Effector CD8-positive, alpha-beta T cell (primary cell): ENCODE data around the gene NAA20.

Experiments used
- DNase-seq: peaks from one replicate; lab custom pipeline; 2025; lab: John Stamatoyannopoulos, UW

The NAA20 gene

DNA sequence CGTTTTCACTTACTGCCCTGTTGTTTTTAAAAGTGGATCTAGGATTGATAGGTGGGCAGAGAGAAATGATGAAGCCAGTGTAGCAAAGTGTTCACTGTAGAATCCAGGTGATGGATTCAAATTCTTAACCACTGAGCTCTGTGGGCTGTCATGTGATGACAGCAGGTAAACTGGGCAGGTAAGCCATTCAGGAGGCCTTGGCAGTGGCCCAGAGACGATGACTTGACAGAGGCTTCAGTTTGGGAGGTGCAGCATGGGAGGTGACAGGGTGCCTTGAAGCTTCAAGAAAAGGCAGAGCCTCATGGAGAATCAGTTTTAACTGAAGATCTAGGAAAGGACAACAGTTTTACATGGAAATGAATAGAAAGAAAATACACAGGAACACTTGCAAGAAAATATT is 2.0 kb downstream of the NAA20 start:
- no peak for DNase-seq

DNA sequence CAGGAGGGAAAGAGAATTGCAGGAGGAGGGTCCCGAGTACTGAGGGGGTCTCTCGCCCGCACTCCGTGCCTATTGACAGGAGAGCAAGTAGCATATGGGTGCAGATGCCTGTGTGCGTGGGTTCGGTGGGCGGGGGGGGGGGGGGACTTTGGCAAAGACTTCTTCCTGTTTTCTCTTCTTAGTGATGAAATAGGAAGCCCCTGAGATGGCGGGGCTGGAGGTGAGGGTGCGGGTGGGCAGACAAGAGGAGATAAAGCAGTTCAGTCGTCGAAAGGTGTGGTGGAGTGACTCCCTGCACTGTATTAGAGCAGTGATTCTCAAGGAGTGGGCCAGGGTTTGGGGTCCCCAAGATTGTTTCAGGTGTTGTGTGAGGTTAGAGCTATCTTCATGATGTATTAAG is 3.7 kb downstream of the NAA20 start:
- no peak for DNase-seq

DNA sequence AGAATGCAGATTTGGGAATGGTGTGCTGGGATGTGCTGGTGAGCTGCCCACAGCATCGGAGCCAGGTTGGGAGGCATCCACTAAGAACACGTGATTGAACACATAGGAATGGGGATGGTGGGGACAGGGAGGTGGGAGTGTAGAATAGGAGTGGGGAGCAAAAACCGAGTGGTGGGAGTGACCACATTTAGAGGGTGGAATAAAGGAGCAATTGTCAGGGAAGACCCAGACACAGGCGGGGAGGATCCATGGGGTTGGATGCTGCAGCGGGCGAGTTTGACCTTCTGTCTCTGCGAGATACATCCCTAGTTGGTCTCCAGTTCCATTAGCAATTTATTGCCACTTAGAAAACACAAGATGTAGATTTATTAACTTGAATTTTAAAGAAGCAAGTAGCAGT is 4.7 kb downstream of the NAA20 start:
- DNase-seq, result no peak

DNA sequence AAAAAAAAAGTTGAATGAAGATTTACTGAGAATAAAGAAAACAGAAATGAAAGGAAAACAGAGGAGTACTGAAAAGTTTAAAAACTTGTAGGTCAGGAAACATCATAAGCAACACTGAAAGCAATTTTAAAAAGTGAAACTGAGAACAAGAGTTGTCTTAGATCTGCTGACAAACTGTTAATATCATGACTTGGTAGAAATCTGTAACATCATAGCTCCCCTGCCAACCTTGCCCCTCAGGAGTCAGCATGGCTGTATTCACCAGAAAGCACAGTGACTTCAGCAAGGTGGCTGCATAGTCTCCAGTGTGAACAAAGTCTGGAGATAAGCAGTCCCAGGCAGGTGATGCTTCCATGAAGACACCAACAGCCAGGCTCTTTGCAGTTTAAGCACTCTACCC is 5.3 kb downstream of the NAA20 start:
- no peak for DNase-seq

DNA sequence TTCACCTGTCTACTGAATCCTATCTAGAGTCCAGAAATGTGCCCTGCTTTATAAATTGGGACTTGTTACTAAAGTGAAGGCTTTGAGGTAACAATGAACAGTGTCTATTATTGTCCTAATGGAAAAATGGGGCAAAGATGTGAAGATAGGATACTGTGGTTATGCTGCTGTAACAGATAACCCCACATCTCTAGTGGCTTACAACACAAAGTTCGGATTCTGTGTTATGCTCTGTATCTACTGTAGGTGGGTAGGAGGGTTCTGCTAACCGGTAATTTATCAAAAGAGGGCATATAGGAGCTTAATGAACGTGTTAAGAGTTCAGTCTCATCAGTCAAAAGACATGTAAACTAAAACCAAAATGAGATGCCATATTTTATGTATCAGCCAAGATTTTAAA is 6.2 kb downstream of the NAA20 start:
- no peak for DNase-seq

DNA sequence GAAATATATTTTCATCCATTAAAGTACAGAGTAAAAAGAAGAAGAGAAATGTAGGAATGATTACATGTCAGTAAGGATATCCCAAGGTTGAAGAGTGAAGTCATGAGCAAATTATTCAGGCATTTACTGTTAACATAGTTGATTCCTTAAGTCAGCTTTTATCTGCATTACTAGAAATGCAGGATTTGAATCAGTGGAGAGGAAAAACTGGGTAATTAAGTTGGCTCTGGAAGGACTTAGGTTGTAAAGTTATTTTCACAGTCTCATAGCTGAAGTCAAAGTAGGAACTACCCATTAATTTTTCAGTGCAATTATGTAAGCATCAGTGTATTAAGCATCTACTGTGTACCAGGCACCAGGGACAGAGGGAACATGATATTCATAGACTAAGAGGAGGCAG is 7.8 kb downstream of the NAA20 start:
- no peak for DNase-seq

DNA sequence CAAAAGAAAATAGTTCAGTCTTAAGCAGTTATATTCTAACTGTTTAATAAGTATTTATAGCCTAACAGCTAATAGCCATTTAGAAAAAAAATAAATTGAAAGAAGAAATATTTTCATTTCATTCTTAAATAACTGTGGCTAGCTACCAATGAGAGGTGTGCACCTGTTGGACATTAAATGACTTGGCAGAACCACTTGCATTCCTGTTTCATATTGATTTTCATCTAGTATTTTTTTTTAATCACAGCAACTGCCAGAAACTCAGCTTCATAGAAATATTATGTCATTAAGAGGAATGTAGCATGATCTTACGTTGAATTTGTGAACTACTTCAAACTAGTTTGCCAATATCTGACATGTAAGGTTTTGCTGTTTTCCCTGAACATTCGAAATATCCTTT is 10.1 kb downstream of the NAA20 start:
- DNase-seq, result no peak

DNA sequence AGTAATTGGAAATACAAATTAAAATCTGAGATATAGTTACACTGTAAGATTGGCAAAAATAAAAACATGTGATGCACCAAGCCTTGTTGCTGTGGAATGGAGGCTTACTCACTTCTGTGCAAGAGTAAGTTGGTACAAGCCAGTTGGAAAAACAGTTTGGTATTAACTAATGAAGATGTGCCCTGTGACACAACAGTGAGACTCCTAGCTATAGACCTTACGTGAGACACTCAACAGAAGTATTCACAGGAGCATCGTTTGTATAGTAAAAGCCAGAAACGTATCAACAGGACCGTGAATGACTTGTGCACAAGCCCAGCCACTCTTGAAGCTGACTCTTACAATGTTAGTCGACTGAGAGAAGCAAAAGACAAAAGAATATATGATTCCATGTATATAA is 14.6 kb downstream of the NAA20 start:
- DNase-seq, result no peak

DNA sequence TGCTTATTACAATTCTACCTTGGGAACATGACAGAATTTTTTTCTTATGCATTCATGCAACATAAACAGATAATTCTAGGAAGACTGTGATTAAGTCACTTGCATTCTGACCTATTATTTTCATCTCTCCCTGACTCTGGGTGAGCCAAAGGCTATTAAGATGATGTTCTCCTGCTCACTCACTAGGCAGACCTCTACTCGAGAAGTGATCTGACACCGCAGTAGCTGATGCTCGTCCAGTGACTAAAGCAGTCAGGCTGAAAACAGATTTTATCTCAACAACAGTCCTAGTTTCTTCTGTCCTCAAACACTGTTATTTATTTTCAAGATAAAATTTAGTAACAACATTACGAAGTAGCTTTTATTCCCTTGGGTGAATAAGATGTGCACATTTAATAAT is 17.3 kb downstream of the NAA20 start:
- DNase-seq, result no peak

DNA sequence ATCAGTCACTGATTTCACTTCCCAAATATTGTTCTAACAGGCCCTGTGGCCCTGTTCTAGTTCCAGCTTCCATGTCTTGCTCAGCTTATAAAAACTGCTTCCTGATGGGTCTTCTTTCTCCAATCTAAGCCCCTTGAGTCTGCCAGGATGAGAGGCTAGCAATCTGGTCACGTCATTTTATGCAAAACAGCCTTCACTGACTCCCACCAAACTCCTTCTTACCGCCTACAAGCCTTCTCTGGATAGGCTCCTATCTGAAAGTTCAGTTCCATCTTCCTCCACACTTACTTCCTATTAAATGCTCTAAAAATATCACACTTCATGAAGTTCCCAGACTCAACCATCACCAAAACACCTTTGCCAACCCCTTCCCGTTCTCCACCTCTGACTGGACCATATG is 19.6 kb downstream of the NAA20 start:
- no peak for DNase-seq

DNA sequence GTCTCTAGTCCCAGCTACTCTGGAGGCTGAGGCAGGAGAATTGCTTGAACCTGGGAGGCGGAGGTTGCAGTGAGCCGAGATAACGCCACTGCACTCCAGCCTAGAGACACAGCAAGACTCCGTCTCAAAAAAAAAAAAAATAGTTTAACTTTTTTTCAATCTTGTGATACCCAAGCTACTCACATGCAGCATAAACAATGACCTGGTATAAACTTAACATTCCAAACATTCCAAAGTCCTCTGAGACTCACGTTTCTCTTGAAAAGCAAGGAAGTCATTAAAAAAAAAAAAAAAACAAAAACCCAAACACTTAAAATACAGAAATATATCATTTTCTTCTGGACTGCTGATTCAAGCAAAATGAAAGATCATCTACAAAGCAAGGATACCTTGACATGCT is 20.8 kb downstream of the NAA20 start:
- DNase-seq, result no peak

DNA sequence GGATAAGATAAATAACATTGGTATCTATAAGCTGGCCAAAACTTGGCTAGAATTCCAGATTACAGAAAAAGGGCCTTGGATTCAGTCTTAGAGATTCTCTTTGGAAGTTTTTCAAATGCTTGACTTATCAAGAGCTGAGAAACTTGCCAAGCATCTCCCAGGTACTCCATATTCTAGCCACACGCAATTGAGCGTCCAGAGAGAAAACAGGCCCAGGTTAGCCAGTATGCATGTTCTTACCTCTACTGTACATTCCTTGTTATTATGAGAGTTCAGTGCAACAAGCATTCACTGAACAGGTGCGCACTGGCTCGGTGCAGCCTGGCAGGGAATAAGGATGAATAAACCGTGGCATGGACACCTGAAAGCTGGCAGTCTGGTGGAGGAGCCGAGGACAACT is 21.4 kb downstream of the NAA20 start:
- DNase-seq, result no peak

DNA sequence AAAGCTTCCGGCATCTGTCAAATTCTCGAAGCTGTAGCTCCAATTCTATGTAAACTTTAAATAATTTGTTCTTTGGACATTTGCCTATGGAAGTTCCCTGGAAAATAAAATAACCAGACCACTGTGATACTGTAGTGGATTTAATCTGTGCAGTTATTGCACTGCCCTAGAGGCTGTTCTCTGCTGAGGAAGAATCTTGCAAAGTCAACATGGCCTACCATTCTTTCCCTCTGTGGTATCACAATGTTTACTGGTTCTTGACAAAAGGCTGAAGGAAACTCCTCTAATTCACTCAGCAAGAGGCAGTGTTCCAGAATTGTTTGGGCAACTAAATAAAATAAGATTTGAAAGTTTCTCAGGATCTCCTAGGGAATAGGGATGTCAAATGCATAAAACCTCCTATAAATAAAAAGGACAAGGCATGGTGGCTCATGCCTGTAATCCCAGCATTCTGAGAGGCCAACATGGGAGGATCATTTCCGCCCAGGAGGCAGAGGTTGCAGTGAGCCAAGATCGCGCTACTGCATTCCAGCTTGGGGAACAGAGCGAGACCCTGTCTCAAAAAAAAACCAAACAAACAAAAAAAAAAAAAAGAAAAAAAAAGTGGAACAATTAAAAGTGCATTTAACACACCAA is 22.7 kb downstream of the NAA20 start:
- no peak for DNase-seq

DNA sequence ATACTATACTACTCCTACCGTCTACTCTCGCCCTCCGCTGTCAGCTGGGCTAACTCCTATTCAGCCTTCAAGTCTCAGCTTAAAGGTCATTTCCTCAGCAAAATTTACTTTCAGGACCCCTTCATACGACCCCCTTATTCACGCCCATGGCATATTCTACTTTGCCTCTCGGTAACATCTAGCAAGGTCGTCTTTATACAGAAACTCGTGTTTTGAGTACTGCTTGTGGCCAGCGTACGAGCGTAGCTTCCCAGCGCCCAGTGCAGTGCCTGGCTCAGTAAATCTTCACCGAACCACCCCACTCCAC is 34.6 kb downstream of the NAA20 start:
- no peak for DNase-seq

DNA sequence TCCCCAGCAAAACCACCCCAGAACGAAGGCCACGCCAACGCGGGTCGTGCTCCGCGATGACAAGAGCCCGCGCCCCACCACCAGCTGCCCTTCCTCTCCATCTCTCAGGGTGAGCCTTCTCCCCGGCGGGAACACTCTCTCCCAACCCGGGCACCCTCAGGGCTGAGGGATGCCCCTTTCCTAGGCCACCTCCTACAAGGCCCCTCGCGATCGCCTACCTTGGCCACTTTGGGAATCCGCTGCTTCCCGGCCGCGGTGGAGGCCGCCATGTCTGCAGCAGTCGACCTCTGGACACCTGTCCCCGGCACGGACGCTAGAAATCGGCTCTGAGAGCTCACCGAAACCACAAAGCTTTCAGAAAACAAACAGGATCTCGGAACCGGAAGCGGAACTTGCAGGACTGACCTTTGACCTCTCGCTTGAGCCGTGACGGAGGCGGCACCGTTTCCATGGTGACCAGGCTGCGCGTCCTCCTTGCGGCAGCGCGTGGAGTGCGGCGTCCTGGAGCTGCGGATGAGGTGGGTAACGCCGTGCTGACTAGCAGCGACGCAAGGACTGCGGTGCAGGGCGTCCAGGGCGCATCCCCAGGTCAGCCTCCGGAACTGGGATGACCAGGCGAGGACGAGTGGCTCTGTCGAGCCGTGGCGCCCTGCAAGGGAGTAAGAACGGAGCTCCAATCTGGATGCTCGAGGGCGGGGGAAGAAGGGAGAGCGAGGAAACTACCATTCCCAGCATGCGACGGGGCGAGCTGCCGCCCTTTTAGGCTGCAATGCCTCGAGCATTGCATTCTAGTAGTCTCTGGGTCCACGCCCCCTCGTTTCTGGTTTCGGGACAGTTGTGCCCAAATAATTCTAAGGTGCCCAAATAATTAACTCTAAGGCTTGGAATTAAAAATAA is 35.2 kb downstream of the NAA20 start, which contains the start of the genes CFAP61 and CRNKL1:
Gene CFAP61 (plus strand): TSS at position 459 of the 897 bp plus-strand sequence. CDS start 4,122 bp downstream, outside the sequence.
Gene CRNKL1 (minus strand): TSS at position 393 of the 897 bp plus-strand sequence. CDS start 124 bp downstream, at position 269.
- DNase-seq, result peak; percentile 93

DNA sequence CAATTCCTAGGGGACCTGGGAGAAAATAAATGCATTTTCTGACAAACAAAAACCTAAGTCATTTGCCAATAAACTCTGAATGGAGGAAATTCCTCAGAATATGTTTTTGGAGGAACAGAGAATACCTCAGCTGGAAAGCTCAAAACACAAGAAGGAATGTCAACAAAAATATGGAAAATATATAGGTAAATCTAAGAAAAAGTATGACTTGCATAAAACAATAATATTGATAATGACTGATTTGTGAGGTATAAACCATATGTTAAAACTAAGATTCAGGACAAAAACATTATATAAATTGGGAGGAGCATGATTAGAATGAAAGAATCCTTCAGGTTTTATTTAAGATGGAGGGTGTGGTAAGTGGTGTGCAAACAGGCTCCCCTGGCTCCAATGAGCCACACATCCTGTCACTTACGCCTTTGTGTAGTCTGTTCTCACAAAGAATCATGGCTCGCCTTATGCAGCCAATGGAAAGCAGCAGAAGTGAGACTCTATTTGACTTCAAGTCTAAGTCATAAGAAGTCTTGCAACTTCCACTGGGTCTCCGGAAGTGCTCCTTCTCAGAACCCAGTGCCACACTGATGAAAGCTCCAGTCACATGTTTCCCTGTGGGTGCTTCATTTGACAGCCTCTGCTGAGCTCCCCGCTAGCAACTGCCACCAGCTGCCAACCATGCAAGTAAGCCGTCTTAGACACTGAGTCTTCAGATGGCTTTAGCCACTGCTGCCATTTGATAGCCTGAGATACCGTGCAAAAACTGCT is 43.3 kb downstream of the NAA20 start:
- DNase-seq, result no peak

DNA sequence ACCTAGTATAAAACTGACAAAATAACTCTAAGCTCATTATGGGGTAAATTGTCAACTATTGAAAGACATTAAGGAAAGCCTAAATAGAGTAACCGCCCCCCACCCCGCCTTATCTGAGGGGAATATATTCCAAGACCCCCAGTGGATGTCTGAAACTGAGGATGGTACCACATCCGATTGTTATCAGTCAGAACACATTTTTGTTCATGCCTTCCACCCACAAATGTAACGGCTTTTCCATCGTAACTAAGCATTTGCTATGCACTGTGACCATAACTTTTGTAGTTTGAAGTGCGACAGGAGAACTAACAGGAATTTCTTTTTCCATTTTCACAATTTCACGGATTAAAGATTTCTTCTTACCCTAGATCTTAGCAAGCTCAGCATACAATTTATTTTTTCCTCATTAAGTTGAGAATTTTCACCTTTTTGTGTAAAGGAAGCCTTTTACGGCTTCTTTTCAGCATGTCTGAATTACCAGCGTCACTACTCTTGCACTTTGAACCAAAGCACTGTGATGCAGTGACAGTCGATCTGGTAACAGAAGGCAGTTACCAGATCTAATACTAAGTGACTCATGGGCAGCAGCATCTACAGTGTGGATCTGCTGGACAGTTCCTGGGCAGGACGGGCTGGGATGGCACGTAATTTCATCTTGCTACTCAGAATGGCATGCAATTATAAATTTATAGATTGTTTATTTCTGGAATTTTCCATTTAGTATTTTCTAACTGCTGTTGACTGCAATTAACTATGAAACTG is 47.0 kb downstream of the NAA20 start:
- no peak for DNase-seq

DNA sequence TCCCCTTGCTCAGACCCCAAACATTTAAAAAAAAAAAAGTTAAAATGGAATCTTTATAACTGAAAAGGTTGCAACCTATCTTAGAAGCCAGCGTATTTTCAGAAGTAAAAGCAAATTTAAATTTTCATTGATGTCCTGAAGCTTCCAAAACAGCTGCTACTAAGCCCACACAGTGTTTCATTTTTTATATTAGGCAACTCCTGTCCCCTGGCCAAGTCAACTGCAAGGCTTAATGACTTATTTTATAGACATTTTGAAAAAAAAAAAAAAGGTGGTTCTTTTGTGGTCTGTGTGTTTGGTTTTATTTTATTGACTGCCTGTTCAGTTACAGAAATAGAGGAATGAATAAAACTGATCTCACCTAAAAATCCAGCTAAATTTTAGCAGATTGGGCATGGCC is 48.2 kb downstream of the NAA20 start:
- DNase-seq, result no peak

DNA sequence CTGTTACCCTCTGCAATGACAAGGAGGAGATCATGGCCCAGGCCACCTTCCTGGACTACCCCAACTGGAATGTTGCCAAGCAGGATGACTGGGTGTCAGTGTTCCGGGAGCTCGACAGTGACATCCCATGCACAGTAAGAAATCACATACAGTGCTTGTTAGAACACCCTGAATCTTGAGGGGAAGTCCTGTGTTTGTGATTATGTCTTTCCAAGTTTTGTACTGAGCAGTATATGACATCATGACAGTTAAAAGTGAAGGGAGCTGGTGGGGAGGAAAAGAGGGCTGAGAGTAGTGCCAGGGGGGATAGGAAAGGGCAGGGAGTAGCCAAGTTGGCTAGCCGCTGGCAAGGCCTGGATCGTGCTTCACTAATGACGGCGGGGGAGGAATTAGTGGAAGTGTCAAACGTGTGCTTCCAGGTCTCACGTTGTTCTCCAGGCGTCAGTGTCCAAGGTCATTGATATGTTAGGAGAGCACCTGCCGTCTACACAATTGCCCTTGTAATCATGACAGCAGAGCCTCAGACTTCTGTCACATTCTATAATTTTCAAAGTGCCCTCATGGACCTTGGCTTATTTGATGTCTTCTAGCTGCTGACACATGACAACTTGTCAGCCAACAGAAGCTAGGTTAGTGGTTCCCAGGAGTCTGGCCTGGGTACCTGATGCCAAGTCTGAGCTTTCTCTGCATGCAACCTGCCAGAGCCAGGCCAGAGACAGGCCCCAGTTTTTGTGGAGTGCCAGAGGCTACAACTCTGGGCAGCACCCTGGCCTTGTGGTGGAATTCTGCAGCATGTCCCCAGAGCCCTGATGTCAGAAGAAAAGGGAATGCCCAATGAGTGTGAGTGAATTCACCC is 53.9 kb downstream of the NAA20 start:
- DNase-seq, result no peak

DNA sequence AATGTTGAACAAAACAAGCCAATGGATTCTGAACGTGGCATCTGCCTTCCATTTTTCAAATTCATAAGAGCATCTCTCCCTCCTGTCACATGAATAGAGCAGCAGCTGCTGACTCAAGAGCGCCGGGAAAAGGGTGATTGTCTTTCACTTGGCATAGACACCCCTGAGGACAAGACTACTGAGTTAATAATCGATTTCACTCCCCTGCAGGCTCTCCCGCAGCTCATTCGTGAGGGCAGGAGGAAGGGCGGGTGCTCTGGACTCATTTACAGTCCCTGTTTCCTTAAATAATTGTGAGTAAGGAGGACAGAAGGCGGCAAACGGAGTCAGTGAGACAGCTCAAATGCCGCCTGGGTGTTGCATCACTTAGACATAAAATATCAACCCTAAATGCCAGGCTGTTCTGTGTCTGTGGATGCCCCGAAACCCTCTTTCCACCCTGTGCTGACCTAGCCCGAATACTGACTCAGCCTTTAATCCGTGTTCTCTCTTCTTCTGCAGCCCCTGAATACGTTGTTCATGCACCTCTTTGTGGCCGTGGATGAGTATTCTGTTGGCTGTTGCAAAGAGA is 56.7 kb downstream of the NAA20 start:
- no peak for DNase-seq

DNA sequence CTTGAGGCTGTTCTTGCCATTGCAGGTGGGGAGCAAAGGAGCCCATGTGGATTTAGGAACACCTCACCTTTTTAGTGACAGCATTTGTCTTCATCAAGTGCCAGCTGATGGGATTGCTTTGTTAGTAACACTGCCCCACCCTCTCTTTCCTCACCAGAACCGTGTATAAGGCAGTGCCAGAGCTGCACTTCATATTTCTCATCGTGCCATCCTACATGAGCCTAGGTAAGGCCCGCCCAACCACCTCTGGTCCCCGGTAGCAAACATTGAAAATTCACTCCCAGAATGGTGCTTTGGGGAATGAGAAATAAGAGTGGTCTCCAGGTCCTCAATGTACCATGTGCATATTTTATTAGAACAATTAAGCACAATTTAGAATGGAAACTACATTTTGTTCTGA is 57.9 kb downstream of the NAA20 start:
- DNase-seq, result no peak
